ENCODE results near the gene SART1.

- TF ChIP-seq EZH2 (IDR thresholded peaks at IDR 0.05; ENCODE audit: insufficient read depth, low read length) (no peak), CTCF (IDR thresholded peaks at IDR 0.05; ENCODE audit: insufficient read depth, low read depth, low read length) (no peak)
These were observed 29.0 kb upstream of the SART1 start for GRCh38 chr11:65932558-65932919.
